Measurements from ENCODE around the gene KLF6.

- TF ChIP-seq CTCF (conservative IDR thresholded peaks at IDR 0.05; ENCODE audit: low read length) (no peak), EZH2phosphoT487 (IDR thresholded peaks at IDR 0.05; ENCODE audit: borderline replicate concordance, low read depth, low read length) (no peak)
Measured at GRCh38 chr10:3754727-3755439, 30.1 kb downstream of the KLF6 start.
